Gastroesophageal sphincter (tissue), 3 donors: ENCODE data around the gene PRF1.

Source experiments
- CTCF ChIP-seq, 4 experiments: fragments of 200-600 bp in 2 of 4; fragments of 450-650 bp in 2 of 4; sonication (generic) in 1 of 4; IDR thresholded peaks; one replicate each; pipeline ENCODE4 v1.5.1; 2017 to 2019; ENCODE audit warnings: antibody characterized with exemption in 4 of 4, mild to moderate bottlenecking in 2 of 4, moderate library complexity in 2 of 4
- EP300 ChIP-seq: sonication (generic); formaldehyde crosslinking; IDR thresholded peaks from one replicate; pipeline ENCODE4 v1.6.1; 2017; ENCODE audit warnings: antibody characterized with exemption, mild to moderate bottlenecking

- TF ChIP-seq CTCF (IDR thresholded peaks at IDR 0.05), result peak in 3 of 4 experiments; percentile 89 to 94 (median 91)
- no peak for TF ChIP-seq EP300
Observed at GRCh38 chr10:70549962-70550458, 52.5 kb downstream of the PRF1 start.
